Keratinocyte (primary cell): ENCODE measurements around the gene RPL32. TPM values are rescaled to one million over a fixed set of nuclear protein-coding genes. Genes with fewer than 3 reads are reported as not detected.

Experiments used
- DNase-seq: peaks from one replicate; pipeline ENCODE4 v3.0.0-alpha.2; 2011; ENCODE audit warnings: low read depth, missing footprints, low spot score
- FAIRE-seq: peaks from 2 replicates; lab custom pipeline; 2011; peaks lifted over from hg19 to GRCh38; lab: Jason Lieb, UNC
- H2AFZ ChIP-seq: 2 replicates; pipeline ENCODE4 v1.6.0; 2012; ENCODE audit warnings: low read length, control low read depth, inconsistent platforms; ENCODE audit not compliant: control insufficient read depth
- H3K27ac ChIP-seq: 2 replicates; pipeline ENCODE4 v1.5.1; 2011; ENCODE audit warnings: low read length; ENCODE audit not compliant: control insufficient read depth, insufficient read depth
- H3K27me3 ChIP-seq: 3 replicates; pipeline ENCODE4 v1.6.0; 2011; ENCODE audit warnings: low read length; ENCODE audit not compliant: control insufficient read depth, insufficient read depth; ENCODE audit errors: extremely low read depth
- H3K36me3 ChIP-seq, 2 experiments: 2 replicates in 1 of 2; 3 replicates in 1 of 2; pipeline ENCODE4 v1.5.1; 2011; ENCODE audit warnings: low read length in 2 of 2, mild to moderate bottlenecking in 1 of 2; ENCODE audit not compliant: control insufficient read depth in 2 of 2, insufficient read depth in 2 of 2; ENCODE audit errors: extremely low read depth in 1 of 2
- H3K4me1 ChIP-seq: 3 replicates; pipeline ENCODE4 v1.5.1; 2011; ENCODE audit warnings: low read length; ENCODE audit not compliant: control insufficient read depth, insufficient read depth; ENCODE audit errors: extremely low read depth
- H3K4me2 ChIP-seq: 3 replicates; pipeline ENCODE4 v1.6.0; 2011; ENCODE audit warnings: low read depth, low read length; ENCODE audit not compliant: control insufficient read depth, insufficient read depth; ENCODE audit errors: extremely low read depth
- H3K4me3 ChIP-seq, 3 experiments: fragments of 200-600 bp in 1 of 3; sonication (generic) in 1 of 3; 2 replicates in 2 of 3; 3 replicates in 1 of 3; pipeline ENCODE4 v1.5.1; 2011 to 2016; ENCODE audit warnings: low read length in 3 of 3, mild to moderate bottlenecking in 3 of 3, control low read depth in 2 of 3, inconsistent platforms in 1 of 3, low read depth in 1 of 3, mixed read lengths in 1 of 3, mixed run types in 1 of 3, moderate library complexity in 1 of 3; ENCODE audit not compliant: control insufficient read depth in 2 of 3, insufficient read depth in 2 of 3; ENCODE audit errors: extremely low read depth in 1 of 3
- H3K79me2 ChIP-seq: 2 replicates; pipeline ENCODE4 v1.6.0; 2012; ENCODE audit warnings: low read length; ENCODE audit not compliant: control insufficient read depth, insufficient read depth
- H3K9ac ChIP-seq: 3 replicates; pipeline ENCODE4 v1.6.0; 2011; ENCODE audit warnings: low read length; ENCODE audit not compliant: control insufficient read depth, insufficient read depth; ENCODE audit errors: extremely low read depth
- H3K9me1 ChIP-seq: 3 replicates; pipeline ENCODE4 v1.6.0; 2011; ENCODE audit warnings: low read length; ENCODE audit not compliant: control insufficient read depth, insufficient read depth; ENCODE audit errors: extremely low read depth
- H3K9me3 ChIP-seq: 2 replicates; pipeline ENCODE4 v1.5.1; 2012; ENCODE audit warnings: low read depth, low read length; ENCODE audit not compliant: control insufficient read depth
- H4K20me1 ChIP-seq: 3 replicates; pipeline ENCODE4 v1.6.0; 2011; ENCODE audit warnings: low read length; ENCODE audit not compliant: control insufficient read depth, insufficient read depth; ENCODE audit errors: extremely low read depth
- CTCF ChIP-seq, 3 experiments: IDR thresholded peaks in 1 of 3; conservative IDR thresholded peaks in 1 of 3; optimal IDR thresholded peaks in 1 of 3; 2 replicates in 2 of 3; 3 replicates in 1 of 3; pipeline versions ENCODE3 to v1.5.1; 2011; ENCODE audit warnings: low read length in 3 of 3, mild to moderate bottlenecking in 3 of 3, moderate library complexity in 2 of 3, control low read depth in 1 of 3, inconsistent platforms in 1 of 3; ENCODE audit not compliant: insufficient read depth in 2 of 3; ENCODE audit errors: extremely low read depth in 1 of 3
- EZH2 ChIP-seq: IDR thresholded peaks from one replicate; pipeline ENCODE4 v1.6.1; 2012; ENCODE audit warnings: inconsistent platforms, mild to moderate bottlenecking, low read length, moderate library complexity
- dilution Hi-C: fragments of 300-500 bp; cut with MboI; formaldehyde crosslinking; loops from one replicate; pipeline ENCODE4 v1.7.0; 2020; ENCODE audit warnings: low sequenced_read_pairs; ENCODE audit not compliant: extremely low pct_ligation_motif_present
- polyA plus RNA-seq, 5 experiments: library from polyadenylated mRNA; depleted of rRNA in 3 of 5; stranded (reverse) in 3 of 5; stranded (forward) in 1 of 5; unstranded in 1 of 5; fragments of >200 nt; gene quantifications; 1 replicate in 1 of 5; 2 replicates in 3 of 5; 3 replicates in 1 of 5; pipeline versions ENCODE4 v1.2.1 to v1.2.3, GENCODE V29; 2011 to 2012; ENCODE audit warnings: missing spikeins in 2 of 5, low read depth in 1 of 5, low replicate concordance in 1 of 5

Gene RPL32
- polyA plus RNA-seq, 1 donor (not counting 4 experiments of a cell fraction or from before 2014, with no cell fraction given), result 2,534 TPM

- peaks cover 31% of the 10 kb centered on the region for H3K79me2 ChIP-seq
- peaks cover 43 to 56% of the 10 kb centered on the region in 2 experiments for H3K36me3 ChIP-seq
- FAIRE-seq (no peak), DNase-seq (no peak)
- H3K9ac ChIP-seq, result no peak overlapping the region
- H3K9me1 ChIP-seq, result peaks cover 8% of the 10 kb centered on the region
- H3K4me3 ChIP-seq, result no peak overlapping the region
- dilution Hi-C loops, result no loop called here
- no peak overlapping the region for H3K27ac ChIP-seq
- no peak overlapping the region for H2AFZ ChIP-seq
- H3K4me2 ChIP-seq, result no peak overlapping the region
- no peaks in the 10 kb centered on the region for H3K9me3 ChIP-seq
- TF ChIP-seq EZH2 (no peak), CTCF (optimal IDR thresholded peaks at IDR 0.05 in 1 of 3, IDR thresholded peaks at IDR 0.05 in 1 of 3, conservative IDR thresholded peaks at IDR 0.05 in 1 of 3; ENCODE audit: extremely low read depth in 1 of 3, insufficient read depth in 2 of 3, low read length in 3 of 3) (no peak)
- no peaks in the 10 kb centered on the region for H3K27me3 ChIP-seq
- H4K20me1 ChIP-seq, result peaks cover 43% of the 10 kb centered on the region
- peaks cover 23% of the 10 kb centered on the region for H3K4me1 ChIP-seq
Observed at GRCh38 chr3:12833222-12834161, 7.9 kb downstream of the RPL32 start.

GRCh38 chr3:12832350-12833221 is 8.8 kb downstream of the RPL32 start:
- no peaks in the 10 kb centered on the region for H3K27me3 ChIP-seq
- H3K4me3 ChIP-seq, result no peak overlapping the region
- DNase-seq, result no peak
- no peaks in the 10 kb centered on the region for H3K9me3 ChIP-seq
- H3K9ac ChIP-seq, result no peak overlapping the region
- H3K9me1 ChIP-seq, result peaks cover 6% of the 10 kb centered on the region
- H3K79me2 ChIP-seq, result peaks cover 22% of the 10 kb centered on the region
- FAIRE-seq, result no peak
- H3K27ac ChIP-seq, result no peak overlapping the region
- H3K36me3 ChIP-seq, result peaks cover 36 to 49% of the 10 kb centered on the region in 2 experiments
- peaks cover 35% of the 10 kb centered on the region for H4K20me1 ChIP-seq
- dilution Hi-C loops, result no loop called here
- H3K4me2 ChIP-seq, result no peak overlapping the region
- TF ChIP-seq CTCF (optimal IDR thresholded peaks at IDR 0.05 in 1 of 3, IDR thresholded peaks at IDR 0.05 in 1 of 3, conservative IDR thresholded peaks at IDR 0.05 in 1 of 3; ENCODE audit: extremely low read depth in 1 of 3, insufficient read depth in 2 of 3, low read length in 3 of 3) (no peak), EZH2 (no peak)
- H2AFZ ChIP-seq, result no peak overlapping the region
- peaks cover 14% of the 10 kb centered on the region for H3K4me1 ChIP-seq
